T-helper 17 cell (primary cell): ENCODE results near the gene TBKBP1. TPM values are rescaled to one million over a fixed set of nuclear protein-coding genes. Genes with fewer than 3 reads are reported as not detected.
"Not testable (repeated sequence)": the region's sequence is repeated elsewhere in the genome, so short reads cannot be mapped to it uniquely, and the experiment has no call there.

Experiments used
- ATAC-seq: fragments of 150-1000 bp; cut with Tn5 transposase; 2 replicates; pipeline ENCODE4 v1.10.0; 2021; ENCODE audit warnings: mild to moderate bottlenecking, moderate library complexity
- DNase-seq, 3 donors: peaks; one replicate each; pipeline versions ENCODE4 v3.0.0 to v3.0.0-alpha.2; 2020 to 2021
- H3K9me3 ChIP-seq: one replicate; pipeline ENCODE4 v1.7.0; 2013; ENCODE audit warnings: low read length, mild to moderate bottlenecking; ENCODE audit not compliant: control insufficient read depth, poor library complexity, severe bottlenecking
- H3K27ac Mint-ChIP-seq: one replicate; pipeline ENCODE4 v1.8.0; 2022; ENCODE audit warnings: mild to moderate bottlenecking, moderate library complexity, mixed read lengths
- H3K27me3 Mint-ChIP-seq: one replicate; pipeline ENCODE4 v1.8.0; 2022; ENCODE audit warnings: mixed read lengths
- H3K36me3 Mint-ChIP-seq: one replicate; pipeline ENCODE4 v1.8.0; 2022; ENCODE audit warnings: low read depth, mixed read lengths
- H3K4me1 Mint-ChIP-seq: one replicate; pipeline ENCODE4 v1.8.0; 2022; ENCODE audit warnings: mild to moderate bottlenecking, mixed read lengths
- H3K4me3 Mint-ChIP-seq: one replicate; pipeline ENCODE4 v1.8.0; 2022; ENCODE audit warnings: mild to moderate bottlenecking, moderate library complexity, mixed read lengths
- total RNA-seq, 4 donors: library from RNA in 2 of 4; stranded (reverse) in 2 of 4; gene quantifications; one replicate each; pipeline ENCODE4 v1.2.3 and lab custom pipeline; 2022 to 2026

TBKBP1 gene
- total RNA-seq, 2 donors from 2014 or later = 2.4 to 2.6 TPM

GRCh38 chr17:47729476-47729875 is 35.5 kb downstream of the TBKBP1 start:
- H3K4me1 Mint-ChIP-seq = peaks cover 33% of the 10 kb centered on the region
- no peak for DNase-seq
- no peak overlapping the region for H3K27ac Mint-ChIP-seq
- ATAC-seq = no peak
- H3K4me3 Mint-ChIP-seq = no peak overlapping the region
- H3K27me3 Mint-ChIP-seq = peaks cover 26% of the 10 kb centered on the region
- H3K36me3 Mint-ChIP-seq = peaks cover 2% of the 10 kb centered on the region
- no peaks in the 10 kb centered on the region for H3K9me3 ChIP-seq

GRCh38 chr17:47730681-47731080 is 36.7 kb downstream of the TBKBP1 start:
- DNase-seq (no peak), ATAC-seq (no peak)
- Mint-ChIP-seq H3K4me1 (peaks cover 36% of the 10 kb centered on the region), H3K27me3 (peaks cover 20% of the 10 kb centered on the region), H3K27ac (no peak overlapping the region), H3K4me3 (no peak overlapping the region), H3K36me3 (peaks cover 2% of the 10 kb centered on the region)
- H3K9me3 ChIP-seq = no peaks in the 10 kb centered on the region

GRCh38 chr17:47731396-47731795 is 37.4 kb downstream of the TBKBP1 start:
- H3K4me3 Mint-ChIP-seq = no peak overlapping the region
- H3K36me3 Mint-ChIP-seq = peaks cover 2% of the 10 kb centered on the region
- H3K27me3 Mint-ChIP-seq = peaks cover 17% of the 10 kb centered on the region
- DNase-seq = no peak
- no peak for ATAC-seq
- H3K27ac Mint-ChIP-seq = no peak overlapping the region
- peaks cover 35% of the 10 kb centered on the region for H3K4me1 Mint-ChIP-seq
- no peaks in the 10 kb centered on the region for H3K9me3 ChIP-seq

- ATAC-seq = no peak
- H3K27ac Mint-ChIP-seq = no peak overlapping the region
- H3K4me3 Mint-ChIP-seq = peak overlapping the region; percentile 95
- no peaks in the 10 kb centered on the region for H3K9me3 ChIP-seq
- peaks cover 14% of the 10 kb centered on the region for H3K27me3 Mint-ChIP-seq
- DNase-seq = no peak
- H3K4me1 Mint-ChIP-seq = peaks cover 36% of the 10 kb centered on the region
- H3K36me3 Mint-ChIP-seq = peaks cover 2% of the 10 kb centered on the region
Measured at GRCh38 chr17:47732399-47733046, 38.6 kb downstream of the TBKBP1 start.

GRCh38 chr17:47733047-47733673 is 39.2 kb downstream of the TBKBP1 start, which contains the start of gene TBX21:
Gene TBX21, plus strand, starts transcription at chr17:47733236. Its CDS starts 219 bp downstream, at chr17:47733455.
- no peaks in the 10 kb centered on the region for H3K9me3 ChIP-seq
- ATAC-seq (peak; percentile 94), DNase-seq (peak; percentile 70 to 84 (median 72))
- peak within 1 kb of the TSS; percentile 95 for H3K4me3 Mint-ChIP-seq
- H3K36me3 Mint-ChIP-seq = peaks cover 2% of the 10 kb centered on the region
- H3K27ac Mint-ChIP-seq = peak within 1 kb of the TSS; percentile 94
- H3K27me3 Mint-ChIP-seq = peaks cover 14% of the 10 kb centered on the region
- H3K4me1 Mint-ChIP-seq = peaks cover 36% of the 10 kb centered on the region

- Mint-ChIP-seq H3K27me3 (peaks cover 8% of the 10 kb centered on the region), H3K4me1 (peaks cover 33% of the 10 kb centered on the region), H3K36me3 (peaks cover 2% of the 10 kb centered on the region), H3K27ac (peak overlapping the region; percentile 94), H3K4me3 (peak overlapping the region; percentile 95)
- H3K9me3 ChIP-seq = no peaks in the 10 kb centered on the region
- no peak for DNase-seq
- peak; percentile 5 for ATAC-seq
Measured at GRCh38 chr17:47733674-47734410, 39.9 kb downstream of the TBKBP1 start.

- Mint-ChIP-seq H3K27me3 (peaks cover 8% of the 10 kb centered on the region), H3K4me1 (peaks cover 35% of the 10 kb centered on the region), H3K36me3 (peaks cover 2% of the 10 kb centered on the region), H3K27ac (peak overlapping the region; percentile 94), H3K4me3 (peak overlapping the region; percentile 95)
- ATAC-seq = no peak
- no peaks in the 10 kb centered on the region for H3K9me3 ChIP-seq
- DNase-seq = no peak
Measured at GRCh38 chr17:47735139-47735464, 41.1 kb downstream of the TBKBP1 start.

GRCh38 chr17:47735536-47736011 is 41.6 kb downstream of the TBKBP1 start:
- no peaks in the 10 kb centered on the region for H3K9me3 ChIP-seq
- Mint-ChIP-seq H3K4me1 (peaks cover 35% of the 10 kb centered on the region), H3K4me3 (peak overlapping the region; percentile 95), H3K27ac (peak overlapping the region; percentile 94), H3K36me3 (peaks cover 2% of the 10 kb centered on the region), H3K27me3 (peaks cover 8% of the 10 kb centered on the region)
- ATAC-seq (no peak), DNase-seq (no peak)

- peaks cover 4% of the 10 kb centered on the region for H3K36me3 Mint-ChIP-seq
- H3K4me3 Mint-ChIP-seq = peak overlapping the region; percentile 76
- H3K4me1 Mint-ChIP-seq = peaks cover 45% of the 10 kb centered on the region
- no peaks in the 10 kb centered on the region for H3K9me3 ChIP-seq
- ATAC-seq (no peak), DNase-seq (no peak)
- peaks cover 15% of the 10 kb centered on the region for H3K27me3 Mint-ChIP-seq
- peak overlapping the region; percentile 94 for H3K27ac Mint-ChIP-seq
Measured at GRCh38 chr17:47736501-47737495, 42.8 kb downstream of the TBKBP1 start.

- DNase-seq (no peak), ATAC-seq (no peak)
- Mint-ChIP-seq H3K36me3 (peaks cover 4% of the 10 kb centered on the region), H3K4me3 (no peak overlapping the region), H3K4me1 (peaks cover 42% of the 10 kb centered on the region), H3K27me3 (peaks cover 15% of the 10 kb centered on the region), H3K27ac (no peak overlapping the region)
- no peaks in the 10 kb centered on the region for H3K9me3 ChIP-seq
Measured at GRCh38 chr17:47738178-47738577, 44.2 kb downstream of the TBKBP1 start.

GRCh38 chr17:47739150-47739549 is 45.2 kb downstream of the TBKBP1 start:
- ATAC-seq (no peak), DNase-seq (no peak)
- Mint-ChIP-seq H3K4me3 (no peak overlapping the region), H3K36me3 (peaks cover 2% of the 10 kb centered on the region), H3K27ac (no peak overlapping the region), H3K27me3 (peaks cover 9% of the 10 kb centered on the region), H3K4me1 (peaks cover 37% of the 10 kb centered on the region)
- no peaks in the 10 kb centered on the region for H3K9me3 ChIP-seq

- H3K27ac Mint-ChIP-seq, H3K36me3 Mint-ChIP-seq, DNase-seq, ATAC-seq, H3K9me3 ChIP-seq, H3K4me3 Mint-ChIP-seq, H3K27me3 Mint-ChIP-seq: not testable (repeated sequence)
- peaks cover 33% of the 10 kb centered on the region for H3K4me1 Mint-ChIP-seq
Measured at GRCh38 chr17:47739945-47740344, 46.0 kb downstream of the TBKBP1 start.
